NOMO-1 (cell line): ENCODE measurements around the gene PHYHIPL.
A peak's percentile ranks its signal among the peaks of the same experiment; 100 is the strongest.
"Not testable (repeated sequence)": the region's sequence is repeated elsewhere in the genome, so short reads cannot be mapped to it uniquely, and the experiment has no call there.

Experiments used
- DNase-seq, 2 experiments: peaks; one replicate each; lab custom pipeline; 2025; ENCODE audit not compliant: unreplicated experiment in 2 of 2; lab: John Stamatoyannopoulos, UW

The PHYHIPL gene

DNA sequence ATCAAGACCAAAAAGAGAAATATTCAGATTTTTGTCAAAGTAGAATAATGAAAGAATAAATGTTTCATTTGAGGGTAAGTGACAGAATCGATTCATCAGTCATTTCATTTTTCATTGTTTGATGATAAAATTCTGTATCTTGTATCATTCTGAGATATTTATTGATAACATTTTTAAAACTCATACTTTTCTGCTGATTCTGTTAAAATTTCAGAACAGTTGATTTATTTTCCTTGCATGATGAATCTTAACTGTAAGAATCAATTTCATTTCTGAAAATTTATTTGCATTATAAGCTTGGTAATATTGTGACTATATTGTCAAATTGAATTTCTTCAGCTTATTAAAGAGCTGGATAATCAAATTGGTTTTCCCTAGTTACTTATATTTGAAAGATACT, 13.9 kb downstream of the PHYHIPL start:
- DNase-seq, result no peak

DNA sequence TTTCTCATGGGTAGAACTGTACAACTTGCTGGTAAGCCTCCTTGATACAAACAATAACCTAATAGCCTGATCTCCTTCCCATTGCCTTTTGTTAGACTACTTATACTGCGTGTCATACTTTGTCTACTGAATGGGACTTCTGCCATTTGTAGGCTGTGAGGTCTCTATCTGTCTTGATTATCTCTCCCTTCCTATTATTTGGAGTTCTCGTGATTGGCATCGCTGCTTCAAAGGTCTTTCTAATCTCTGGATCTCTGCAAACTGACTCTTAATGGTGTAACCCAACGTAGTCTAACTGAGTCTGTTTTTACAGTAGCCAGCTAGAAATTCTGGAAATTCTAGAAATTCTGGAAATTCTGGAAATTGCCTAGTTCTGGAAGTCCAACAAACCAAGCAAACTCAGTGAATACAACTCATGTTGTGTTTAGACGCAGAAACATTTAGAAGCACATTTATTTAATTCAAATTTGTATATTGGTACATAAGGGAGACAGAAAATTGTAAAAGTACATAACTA, 29.8 kb downstream of the PHYHIPL start:
- no peak for DNase-seq

DNA sequence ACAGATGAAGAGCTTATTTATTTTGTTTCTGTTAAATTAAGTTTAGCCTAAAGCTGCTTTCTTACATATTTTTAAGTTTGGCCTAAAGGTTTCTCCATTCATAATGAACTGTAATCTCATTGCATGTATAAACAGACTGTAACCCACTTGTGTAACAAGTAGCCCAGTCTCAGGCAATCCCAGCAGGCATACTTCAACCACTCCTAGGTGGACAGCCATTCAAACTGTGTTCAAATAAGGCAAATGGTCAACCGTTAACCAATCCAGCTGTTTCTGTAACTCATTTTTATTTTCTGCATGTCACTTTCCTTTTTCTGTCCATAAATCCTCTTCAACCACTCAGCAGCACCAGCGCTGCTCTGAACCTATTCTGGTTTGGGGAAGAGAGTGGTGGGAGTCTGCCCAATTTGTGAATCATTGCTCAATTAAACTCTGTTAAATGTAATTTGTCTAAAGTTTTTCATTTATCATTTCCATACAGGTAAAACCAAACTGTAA, 35.9 kb downstream of the PHYHIPL start:
- no peak for DNase-seq

DNA sequence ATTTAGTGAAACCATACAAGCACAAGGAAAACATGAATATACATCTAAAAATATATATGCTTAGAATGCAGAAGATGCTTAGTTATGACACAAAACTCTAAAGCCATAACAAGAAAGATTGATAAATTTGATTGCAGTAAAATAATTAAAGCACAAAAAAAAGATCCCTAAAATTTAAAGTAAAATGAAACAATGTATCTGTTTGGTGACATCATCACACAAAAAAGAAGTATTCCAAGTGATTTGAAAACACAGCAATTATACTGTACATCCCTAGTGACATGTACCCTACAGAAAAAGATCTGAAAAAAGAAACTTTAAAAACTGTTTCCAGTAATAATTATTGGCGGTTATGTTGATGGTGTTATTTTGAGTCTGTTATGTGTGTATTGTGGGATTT, 37.7 kb downstream of the PHYHIPL start:
- no peak for DNase-seq

DNA sequence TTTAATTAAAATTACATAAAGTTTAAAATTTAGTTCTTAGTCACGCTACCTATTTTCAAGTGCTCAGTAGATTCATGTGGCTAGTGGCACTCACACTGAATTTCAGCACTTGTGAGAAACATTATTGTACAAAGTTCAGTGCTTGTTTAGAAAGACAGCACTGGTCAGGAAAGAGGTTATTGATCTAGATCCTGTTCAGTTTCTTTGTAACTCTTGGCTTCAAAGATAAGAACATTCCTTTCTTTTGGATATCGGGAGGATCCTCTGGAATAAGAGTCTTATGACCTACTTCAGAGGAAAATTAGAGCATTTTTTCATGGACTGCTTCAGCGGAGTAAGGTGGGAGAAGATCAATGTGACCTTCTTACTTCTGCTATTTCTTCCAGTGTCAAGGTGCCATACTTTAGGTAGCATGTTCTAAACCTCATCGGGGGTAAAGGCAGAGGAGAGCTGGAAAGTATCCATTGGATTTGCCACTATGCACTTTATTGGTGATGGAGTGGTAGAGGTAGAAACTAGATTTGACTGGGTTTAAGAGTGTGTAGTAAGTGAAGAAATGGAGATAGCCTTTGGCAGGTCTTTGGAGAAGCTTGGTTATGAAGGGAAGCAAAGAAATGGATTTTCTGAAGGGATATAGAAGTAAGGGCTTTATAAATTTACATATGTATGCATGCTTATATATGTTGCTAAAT, 39.9 kb downstream of the PHYHIPL start:
- DNase-seq, result no peak

DNA sequence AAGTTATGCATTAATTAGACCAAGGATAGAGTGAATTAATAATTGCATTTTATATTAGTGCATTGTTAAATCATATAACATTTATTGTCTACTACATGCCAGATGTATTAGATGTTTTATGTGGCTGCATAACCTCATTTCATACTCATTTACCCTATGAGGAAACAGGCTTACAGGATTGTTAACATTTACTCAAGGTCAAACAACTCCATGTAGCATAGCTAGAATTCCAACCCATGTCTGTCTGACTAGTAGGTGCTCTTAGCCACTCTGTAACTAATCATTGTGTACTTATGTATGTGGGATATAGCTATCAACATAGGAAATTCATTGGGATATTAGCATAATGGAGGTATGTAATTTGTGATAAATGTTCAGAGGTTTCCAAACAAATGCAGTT, 46.3 kb downstream of the PHYHIPL start:
- no peak for DNase-seq

DNA sequence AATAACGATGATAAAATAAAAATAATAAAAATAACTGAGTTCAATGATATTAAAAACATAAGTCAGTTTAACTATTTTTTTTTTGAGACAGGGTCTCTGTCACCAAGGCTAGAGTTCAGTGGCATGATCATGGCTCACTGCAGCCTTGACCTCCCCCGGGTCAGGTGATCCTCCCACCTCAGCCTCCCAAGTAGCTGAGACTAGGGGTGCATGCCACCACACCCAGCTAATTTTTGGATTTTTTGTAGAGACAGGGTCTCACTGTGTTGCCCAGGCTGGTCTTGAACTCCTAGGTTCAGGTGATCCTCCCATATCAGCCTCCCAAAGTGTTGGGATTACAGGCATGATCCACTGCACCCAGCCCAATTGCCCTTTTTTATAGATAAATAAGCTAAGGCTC, 47.2 kb downstream of the PHYHIPL start:
- DNase-seq, result not testable (repeated sequence)

DNA sequence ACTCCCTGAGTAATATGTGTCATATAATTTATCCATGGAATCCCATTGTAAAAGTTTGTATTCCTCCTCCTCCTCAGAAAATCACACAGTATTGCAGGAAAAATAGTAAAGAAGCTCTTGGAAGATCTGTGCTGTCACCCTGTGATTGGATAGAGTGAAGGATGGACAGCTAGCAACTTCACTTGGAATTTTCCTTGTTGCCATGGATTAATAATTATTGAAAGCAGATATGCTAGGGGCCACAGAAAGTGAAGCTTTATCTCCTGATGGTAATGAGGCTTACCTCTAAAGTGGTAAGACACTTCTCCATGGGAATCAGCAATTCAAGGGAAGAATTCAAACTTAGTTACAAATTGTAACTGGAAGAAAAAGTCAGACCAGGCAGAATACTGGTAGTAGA, 48.8 kb downstream of the PHYHIPL start:
- no peak for DNase-seq

DNA sequence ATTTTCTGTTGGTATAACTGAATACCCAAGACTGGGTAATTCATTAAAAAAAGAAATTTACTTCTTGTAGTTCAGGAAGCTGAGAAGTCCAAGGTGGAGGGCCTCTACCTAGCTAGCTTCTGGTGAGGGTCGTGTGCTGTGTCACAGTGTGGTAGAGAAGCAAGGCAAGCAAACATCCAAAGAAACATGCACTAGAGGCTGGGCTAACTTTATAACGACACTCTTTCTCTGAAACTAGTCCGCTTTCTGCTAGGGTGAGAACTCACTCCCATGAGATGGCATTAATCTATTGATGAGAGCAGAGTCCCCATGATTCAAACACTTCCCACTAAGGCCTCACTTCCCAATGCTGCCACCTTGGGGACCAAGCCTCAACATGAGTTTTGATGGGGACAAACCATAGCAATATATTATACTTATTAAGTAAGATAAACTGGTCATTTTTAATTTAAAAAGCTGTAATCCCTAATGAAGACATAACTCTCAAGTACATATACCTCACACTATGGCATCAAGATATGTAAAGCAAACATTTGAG, 50.8 kb downstream of the PHYHIPL start:
- DNase-seq, result no peak

DNA sequence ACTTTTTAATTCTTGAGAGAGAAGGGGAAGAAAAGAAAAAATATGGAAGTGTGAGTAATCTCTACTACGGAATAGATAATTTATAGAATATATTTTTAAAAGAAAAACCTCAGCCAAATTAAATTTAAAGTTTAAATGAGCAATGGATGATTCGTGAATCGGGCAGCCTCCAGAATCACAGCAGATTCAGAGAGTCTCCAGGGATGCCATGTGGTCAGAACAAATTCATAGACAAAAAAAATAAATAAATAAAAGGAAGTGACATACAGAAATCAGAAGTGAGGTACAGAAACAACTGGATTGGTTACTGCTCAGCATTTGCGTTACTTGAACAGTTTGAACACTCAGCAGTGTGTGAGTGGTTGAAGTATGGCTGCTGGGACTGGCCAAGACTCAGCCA, 53.0 kb downstream of the PHYHIPL start:
- no peak for DNase-seq

DNA sequence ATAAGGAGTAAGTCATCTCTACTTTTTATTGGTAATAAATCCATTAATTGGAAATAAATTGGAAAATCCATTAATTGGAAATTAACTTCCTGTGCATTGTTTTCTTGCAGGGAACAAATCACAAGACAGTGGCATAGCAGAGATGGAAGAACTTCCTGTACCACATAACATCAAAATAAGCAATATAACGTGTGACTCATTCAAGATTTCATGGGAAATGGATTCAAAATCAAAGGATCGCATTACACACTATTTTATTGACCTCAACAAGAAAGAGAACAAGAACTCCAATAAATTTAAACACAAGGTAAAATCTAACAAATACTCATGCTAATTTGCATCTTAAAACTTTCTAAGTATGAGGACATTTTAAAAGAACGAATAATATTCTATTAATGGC, 57.8 kb downstream of the PHYHIPL start:
- DNase-seq, result no peak

DNA sequence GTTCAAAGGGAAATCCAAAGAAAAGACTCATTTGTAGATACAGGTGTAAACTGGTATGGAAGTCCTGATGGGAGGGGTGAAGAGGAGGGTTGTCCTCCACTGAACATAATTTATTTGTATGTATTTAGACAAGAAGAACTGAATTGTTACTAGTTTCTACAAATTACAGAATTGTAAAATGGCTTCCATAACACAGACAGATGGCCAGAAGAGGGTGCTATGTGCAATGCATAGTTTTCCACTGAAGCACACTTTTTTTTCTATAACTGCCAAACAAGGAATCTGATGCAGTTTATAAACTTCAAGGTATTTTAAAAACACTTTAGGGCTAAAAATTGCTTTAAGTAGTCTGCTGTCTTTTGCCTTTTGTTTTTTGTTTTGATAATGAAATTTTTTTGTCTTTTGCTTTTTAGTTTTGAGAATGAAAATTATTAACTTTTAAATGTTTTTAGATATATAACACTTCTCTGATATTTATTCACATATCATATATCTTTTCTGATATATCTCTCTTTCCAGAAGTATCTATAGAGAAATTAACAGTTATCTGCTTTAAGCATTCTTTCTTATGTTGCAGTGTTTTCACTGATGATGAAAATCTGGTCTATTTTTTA, 58.5 kb downstream of the PHYHIPL start:
- DNase-seq, result peak in 1 of 2 experiments; percentile 29

DNA sequence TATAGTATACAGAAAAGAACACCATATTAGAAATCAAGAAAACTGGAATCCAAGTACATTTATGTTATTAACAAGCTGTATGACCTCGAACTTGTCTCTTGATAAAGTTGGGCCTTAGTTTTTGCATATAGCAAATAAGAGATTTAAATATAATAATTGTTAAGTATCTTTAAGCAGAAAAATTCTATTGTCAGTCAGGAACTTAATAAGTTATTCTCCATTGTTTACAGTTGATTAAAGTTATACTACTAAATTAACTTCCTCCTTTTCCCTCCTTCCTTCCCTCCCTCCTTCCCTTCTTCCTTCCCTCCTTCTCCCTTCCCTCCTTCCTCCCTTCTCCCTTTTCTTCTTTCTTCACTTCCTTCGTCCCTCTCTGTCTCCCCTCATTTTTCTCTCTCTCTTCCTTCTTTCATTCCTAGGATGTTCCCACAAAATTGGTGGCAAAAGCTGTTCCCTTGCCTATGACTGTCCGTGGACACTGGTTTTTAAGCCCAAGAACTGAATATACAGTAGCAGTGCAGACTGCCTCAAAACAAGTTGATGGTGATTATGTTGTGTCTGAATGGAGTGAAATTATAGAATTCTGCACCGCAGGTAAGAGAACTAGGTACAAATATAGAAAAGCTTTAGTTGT, 59.7 kb downstream of the PHYHIPL start:
- no peak for DNase-seq

DNA sequence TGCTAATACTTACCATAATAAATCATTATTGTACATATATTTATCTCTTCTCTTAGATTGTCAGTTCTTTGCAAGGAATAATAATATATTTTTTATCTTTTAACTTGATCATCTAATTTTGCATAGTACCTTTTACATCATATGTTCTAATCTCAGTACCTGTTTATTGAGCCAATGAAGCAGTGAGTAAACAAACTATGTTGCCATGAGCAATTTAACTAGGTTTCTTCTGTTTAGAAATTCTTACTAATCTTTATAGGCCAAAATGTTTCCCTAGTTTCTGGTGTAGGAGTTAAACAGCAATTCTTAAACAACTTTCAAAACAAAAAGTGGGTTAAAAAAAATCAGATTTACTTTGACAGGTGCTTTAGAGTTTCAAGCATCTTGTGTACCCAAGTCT, 61.3 kb downstream of the PHYHIPL start:
- no peak for DNase-seq

DNA sequence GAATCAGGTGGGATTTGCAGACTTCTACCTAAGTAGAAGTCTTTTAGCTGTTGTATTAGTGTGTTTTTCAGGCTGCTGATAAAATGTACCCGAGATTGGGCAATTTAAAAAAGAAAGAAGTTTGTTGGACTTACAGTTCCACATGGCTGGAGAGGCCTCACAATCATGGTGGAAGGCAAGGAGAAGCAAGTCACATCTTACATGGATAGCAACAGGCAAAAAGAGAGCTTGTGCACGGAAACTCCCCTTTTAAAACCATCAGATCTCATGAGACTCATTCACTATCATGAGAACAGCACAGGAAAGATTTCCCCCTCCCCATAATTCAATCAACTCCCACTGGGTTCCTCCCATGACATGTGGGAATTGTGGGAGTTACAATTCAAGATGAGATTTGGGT, 62.7 kb downstream of the PHYHIPL start:
- DNase-seq, result not testable (repeated sequence)

DNA sequence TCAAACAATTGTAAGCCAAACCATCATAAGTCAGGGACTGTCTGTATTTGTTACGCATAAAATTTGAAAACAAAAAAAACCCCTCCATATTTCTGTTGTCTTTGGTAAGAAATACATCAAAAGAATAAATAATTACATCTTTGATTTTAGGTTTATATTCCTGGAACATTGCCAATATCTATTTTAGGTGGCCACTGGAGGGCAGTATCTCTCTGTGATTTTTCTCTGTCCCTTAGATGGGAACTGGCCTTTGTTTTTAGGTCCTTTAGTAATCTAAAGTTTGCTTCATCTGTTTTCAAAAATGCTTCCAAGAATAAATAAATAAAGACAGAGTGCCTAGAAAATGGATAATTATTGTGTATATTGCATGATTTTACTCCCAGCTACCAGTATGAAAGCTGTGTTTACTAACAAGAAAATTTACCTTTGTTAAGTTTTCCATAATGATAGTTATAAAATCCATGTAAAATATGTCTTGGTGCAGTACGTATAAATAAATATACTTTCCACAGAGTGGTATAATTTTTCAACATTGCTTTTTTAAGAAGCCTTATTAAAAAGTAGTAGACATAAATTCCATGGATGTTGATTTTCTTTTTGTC, 64.2 kb downstream of the PHYHIPL start:
- DNase-seq, result peak in 1 of 2 experiments; percentile 27

DNA sequence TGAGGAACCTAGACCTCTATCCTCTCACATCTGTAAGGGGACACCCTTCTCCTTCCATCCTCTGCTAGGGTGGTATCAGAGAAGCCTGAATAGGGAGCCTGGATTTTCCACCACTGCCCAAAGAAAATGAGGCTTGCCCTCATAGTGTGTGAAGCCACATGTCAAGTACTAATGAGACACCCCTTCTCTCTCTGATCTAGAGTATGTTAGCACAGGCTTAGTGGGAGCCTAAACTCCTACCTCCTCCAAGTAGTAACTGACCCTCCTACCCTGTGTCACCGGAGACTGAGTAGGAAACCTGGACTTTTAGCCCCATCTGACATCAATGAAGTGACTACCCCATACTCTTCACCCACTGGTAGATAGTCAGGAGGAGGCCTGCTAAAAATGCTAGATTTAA, 65.6 kb downstream of the PHYHIPL start:
- DNase-seq, result no peak

DNA sequence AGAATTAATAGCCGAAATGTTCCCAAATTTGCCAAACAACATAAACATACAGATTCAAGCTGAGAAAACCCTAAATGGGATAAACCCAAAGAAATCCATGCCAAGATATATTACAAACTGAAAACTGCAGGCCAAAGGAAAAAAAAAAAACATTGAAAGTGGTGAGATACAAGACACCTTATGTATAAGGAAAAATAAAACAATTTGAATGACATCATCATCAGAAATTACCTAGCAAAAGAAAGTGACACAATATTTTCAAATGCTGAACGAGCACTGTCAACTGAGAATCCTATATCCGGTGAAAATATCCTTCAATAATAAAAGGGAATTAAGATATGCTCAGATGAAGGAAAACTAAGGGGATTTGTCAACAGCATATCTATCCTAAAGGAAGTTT, 66.5 kb downstream of the PHYHIPL start:
- no peak for DNase-seq

DNA sequence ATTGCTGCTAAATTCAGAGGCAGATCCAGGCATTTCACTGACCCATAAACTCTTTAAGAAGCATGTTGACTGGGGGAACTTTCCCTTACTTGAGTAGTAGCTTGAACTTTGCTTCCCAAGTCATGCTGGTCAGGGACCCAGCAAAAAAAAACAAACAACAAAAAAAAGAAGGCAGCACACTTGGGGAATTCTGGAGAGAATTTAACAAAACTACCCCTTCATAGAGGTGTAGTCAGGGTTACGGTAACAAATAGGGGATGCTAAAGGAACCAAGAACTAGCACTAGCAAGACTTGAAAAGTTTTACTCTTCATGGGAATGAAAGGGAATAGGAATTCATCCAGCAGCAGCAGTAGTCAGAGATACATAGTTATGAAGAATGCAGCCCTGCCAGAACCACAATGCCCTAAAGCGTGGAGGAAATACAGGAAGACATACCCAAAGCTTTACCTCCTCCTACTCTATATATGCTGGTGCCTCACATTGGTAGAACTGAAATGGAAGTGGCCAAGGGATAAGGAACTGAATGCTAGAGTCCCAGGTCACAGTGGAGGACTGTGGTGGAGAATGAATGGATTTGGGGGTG, 67.3 kb downstream of the PHYHIPL start:
- no peak for DNase-seq

DNA sequence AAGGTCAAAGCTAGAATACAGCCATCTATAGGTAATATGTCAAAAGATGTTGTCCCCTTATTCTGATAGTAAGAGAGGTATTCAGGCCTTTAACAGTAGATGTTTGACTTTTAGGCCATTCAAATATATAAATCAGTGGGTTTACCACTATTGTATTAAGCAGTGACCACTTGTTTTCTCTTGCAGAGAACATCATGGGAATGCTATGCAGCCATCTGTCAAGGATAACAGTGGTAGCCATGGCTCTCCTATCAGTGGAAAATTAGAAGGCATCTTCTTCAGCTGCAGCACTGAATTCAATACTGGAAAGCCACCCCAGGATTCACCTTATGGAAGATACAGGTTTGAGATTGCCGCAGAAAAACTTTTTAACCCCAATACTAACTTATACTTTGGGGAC, 68.4 kb downstream of the PHYHIPL start:
- no peak for DNase-seq

DNA sequence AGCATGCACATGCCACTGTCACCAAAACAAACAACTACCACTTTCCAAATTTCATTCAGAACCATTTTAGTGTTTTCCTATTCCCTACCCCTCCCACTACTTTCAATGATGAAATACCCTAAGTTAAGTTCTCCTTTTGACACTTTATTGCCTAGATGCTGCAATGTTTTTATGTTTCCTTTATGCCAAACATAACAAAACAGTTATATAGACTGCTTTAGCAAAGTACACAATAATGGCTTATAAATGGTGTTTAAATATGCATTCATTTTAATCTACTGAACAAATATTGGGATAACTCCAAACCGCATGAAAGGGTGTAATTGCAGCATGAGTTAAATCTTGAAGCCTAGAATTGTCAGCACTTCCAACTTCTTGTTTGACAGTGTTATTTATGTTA, 69.2 kb downstream of the PHYHIPL start:
- DNase-seq, result peak; percentile 12 to 37
